Measurements from ENCODE around the gene TENT4B. TPM values are rescaled to one million over a fixed set of nuclear protein-coding genes. Genes with fewer than 3 reads are reported as not detected.

The TENT4B gene
- total and polyA plus RNA-seq, 7 donors, result 3.6 to 23.5 (median 14.9) TPM

- H3K36me3 ChIP-seq, result no peaks in the 10 kb centered on the region
- H3K27me3 ChIP-seq, result no peaks in the 10 kb centered on the region
- H3K4me1 ChIP-seq, result peaks cover 0 to 11% (median 10%) of the 10 kb centered on the region in 4 donors
- 70 to 74% methylated on average over 5 of the region's 5 CpGs for WGBS, 2 donors
- peak; percentile 42 for DNase-seq
- intact Hi-C loops (cut with DNase I), result no loop called here
- no peak overlapping the region for H3K27ac ChIP-seq
- no peak for TF ChIP-seq EP300 (IDR thresholded peaks at IDR 0.05)
- TF ChIP-seq POLR2AphosphoS5 (IDR thresholded peaks at IDR 0.05), result no peak
- TF ChIP-seq POLR2A (IDR thresholded peaks at IDR 0.05), result no peak
- no peak for TF ChIP-seq CTCF (IDR thresholded peaks at IDR 0.05)
- no peak overlapping the region for H3K4me3 ChIP-seq
- no peaks in the 10 kb centered on the region for H3K9me3 ChIP-seq
Observed at GRCh38 chr16:50268352-50268751, 115.2 kb downstream of the TENT4B start.

- Histone ChIP-seq H3K36me3 (no peaks in the 10 kb centered on the region), H3K27ac (no peak overlapping the region), H3K4me3 (no peak overlapping the region), H3K27me3 (no peaks in the 10 kb centered on the region), H3K9me3 (no peaks in the 10 kb centered on the region), H3K4me1 (peaks cover 0 to 11% (median 10%) of the 10 kb centered on the region in 4 donors)
- intact Hi-C loops (cut with DNase I), result no loop called here
- peak; percentile 46 for DNase-seq
- 92 to 94% methylated on average over 13 of the region's 13 CpGs for WGBS, 2 donors
- no peak for TF ChIP-seq POLR2AphosphoS5 (IDR thresholded peaks at IDR 0.05)
- TF ChIP-seq POLR2A (IDR thresholded peaks at IDR 0.05), result no peak
- no peak for TF ChIP-seq EP300 (IDR thresholded peaks at IDR 0.05)
- no peak for TF ChIP-seq CTCF (IDR thresholded peaks at IDR 0.05)
Observed at GRCh38 chr16:50269061-50269705, 116.1 kb downstream of the TENT4B start.

GRCh38 chr16:50269769-50270509 lies 116.8 kb downstream of the TENT4B start:
- Histone ChIP-seq H3K36me3 (no peaks in the 10 kb centered on the region), H3K27me3 (no peaks in the 10 kb centered on the region), H3K27ac (no peak overlapping the region), H3K4me1 (peaks cover 0 to 11% (median 10%) of the 10 kb centered on the region in 4 donors), H3K9me3 (no peaks in the 10 kb centered on the region), H3K4me3 (no peak overlapping the region)
- intact Hi-C loops (cut with DNase I), result no loop called here
- DNase-seq, result peak; percentile 29
- TF ChIP-seq EP300 (IDR thresholded peaks at IDR 0.05), result no peak
- no peak for TF ChIP-seq POLR2A (IDR thresholded peaks at IDR 0.05)
- no peak for TF ChIP-seq CTCF (IDR thresholded peaks at IDR 0.05)
- no peak for TF ChIP-seq POLR2AphosphoS5 (IDR thresholded peaks at IDR 0.05)
- 83 to 90% methylated on average over 12 of the region's 12 CpGs for WGBS, 2 donors

- H3K9me3 ChIP-seq, result no peaks in the 10 kb centered on the region
- TF ChIP-seq POLR2A (IDR thresholded peaks at IDR 0.05), result no peak
- no peak for TF ChIP-seq CTCF (IDR thresholded peaks at IDR 0.05)
- TF ChIP-seq POLR2AphosphoS5 (IDR thresholded peaks at IDR 0.05), result no peak
- TF ChIP-seq EP300 (IDR thresholded peaks at IDR 0.05), result no peak
- H3K4me3 ChIP-seq, result no peak overlapping the region
- intact Hi-C loops (cut with DNase I), result no loop called here
- 93 to 95% methylated on average over 13 of the region's 13 CpGs for WGBS, 2 donors
- no peaks in the 10 kb centered on the region for H3K27me3 ChIP-seq
- no peaks in the 10 kb centered on the region for H3K36me3 ChIP-seq
- peaks cover 0 to 11% (median 10%) of the 10 kb centered on the region in 4 donors for H3K4me1 ChIP-seq
- DNase-seq, result peak; percentile 45
- no peak overlapping the region for H3K27ac ChIP-seq
Observed at GRCh38 chr16:50270510-50271147, 117.5 kb downstream of the TENT4B start.

Measured in sigmoid colon (tissue), 7 donors.